Activated CD4-positive, alpha-beta T cell treated with anti-CD3 and anti-CD28 coated beads, Interleukin-2, amount 50 U/mL, for 1 hour (primary cell): ENCODE data around the gene SHOC1.
"Not testable (repeated sequence)": the region's sequence is repeated elsewhere in the genome, so short reads cannot be mapped to it uniquely, and the experiment has no call there.

Source experiments
- DNase-seq: peaks from one replicate; pipeline ENCODE4 v3.0.0-alpha.2; 2020

Gene SHOC1

GRCh38 chr9:111804636-111805035, 9.9 kb upstream of the SHOC1 start:
- no peak for DNase-seq

- no peak for DNase-seq
These were observed 9.2 kb upstream of the SHOC1 start for GRCh38 chr9:111803924-111804323.

- no peak for DNase-seq
These were observed 5.3 kb upstream of the SHOC1 start for GRCh38 chr9:111799915-111800526.

- DNase-seq, result no peak
These were observed 4.8 kb upstream of the SHOC1 start for GRCh38 chr9:111799506-111799905.

GRCh38 chr9:111798786-111799185, 4.0 kb upstream of the SHOC1 start:
- DNase-seq, result no peak

DNA sequence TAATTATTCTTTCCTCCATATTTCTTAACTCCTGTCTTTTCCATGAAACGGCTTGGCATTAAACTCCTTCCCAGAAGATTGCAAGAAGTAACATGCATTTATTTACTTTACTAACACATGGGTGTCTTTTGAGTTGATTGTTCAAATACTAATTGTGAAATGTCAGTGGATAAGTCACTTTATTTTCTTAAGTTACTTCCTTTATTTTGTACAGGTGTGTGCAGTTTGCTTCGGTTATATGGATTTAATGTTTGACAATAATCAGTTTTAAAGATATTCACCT, 761 bp upstream of the SHOC1 start:
- no peak for DNase-seq

- DNase-seq, result not testable (repeated sequence)
These were observed 2.9 kb downstream of the SHOC1 start for GRCh38 chr9:111791821-111792220.

DNA sequence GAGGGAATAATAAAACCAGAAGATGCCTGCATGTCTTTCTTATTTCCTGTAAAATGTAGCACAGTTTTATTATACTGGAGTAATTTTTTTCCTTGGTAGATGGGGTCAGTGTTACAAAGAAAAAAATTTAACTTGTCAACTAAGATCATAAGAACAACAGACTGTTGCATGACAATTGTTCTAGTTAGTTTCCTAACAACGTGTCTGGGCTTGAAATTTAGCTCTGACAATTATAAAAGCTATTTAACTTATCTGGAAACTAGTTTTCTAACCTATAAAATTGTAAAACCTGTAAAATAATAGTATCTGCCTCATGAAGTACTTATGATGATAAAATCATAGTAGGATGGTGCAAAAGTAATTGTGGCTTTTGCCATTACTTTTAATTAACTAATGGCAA, 4.9 kb downstream of the SHOC1 start:
- no peak for DNase-seq

- no peak for DNase-seq
These were observed 10.9 kb downstream of the SHOC1 start for GRCh38 chr9:111783857-111784256.

DNA sequence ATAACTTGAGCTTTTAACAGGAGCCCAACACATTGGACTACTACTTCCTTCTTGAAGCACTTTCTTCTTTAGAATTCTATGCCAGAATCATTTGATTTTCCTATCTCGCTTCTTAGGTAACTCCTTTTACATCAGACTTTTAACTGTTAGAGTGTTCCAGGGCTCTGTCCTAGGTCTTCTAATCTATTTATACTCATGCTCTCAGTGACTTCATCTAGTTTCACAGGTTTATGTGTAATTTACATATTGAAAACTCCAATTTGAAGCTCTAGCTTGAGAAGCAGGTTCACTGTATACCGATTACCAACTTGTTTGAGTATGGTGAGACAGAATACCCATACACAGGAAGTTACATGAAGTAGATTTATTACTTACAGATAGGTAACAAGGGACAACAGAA, 11.3 kb downstream of the SHOC1 start:
- no peak for DNase-seq

GRCh38 chr9:111766066-111766465, 28.7 kb downstream of the SHOC1 start:
- DNase-seq, result no peak

DNA sequence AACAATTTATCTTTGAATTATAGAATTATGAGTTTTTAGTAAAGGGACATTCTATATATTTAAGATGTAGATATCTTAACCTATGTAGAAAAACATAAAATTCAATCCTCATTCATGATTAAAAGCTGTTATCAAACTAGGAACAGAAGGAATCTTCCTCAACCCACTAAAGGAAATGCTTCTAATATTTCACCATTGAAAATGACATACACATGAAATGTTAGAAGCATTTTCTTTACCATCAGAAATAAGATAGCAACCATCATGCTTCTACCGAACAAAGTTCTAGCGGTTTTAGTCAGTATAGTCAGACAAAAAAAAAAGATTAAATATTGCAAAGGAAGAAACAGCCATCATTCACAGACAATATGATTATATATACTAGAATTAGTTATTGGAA, 32.2 kb downstream of the SHOC1 start:
- no peak for DNase-seq

DNA sequence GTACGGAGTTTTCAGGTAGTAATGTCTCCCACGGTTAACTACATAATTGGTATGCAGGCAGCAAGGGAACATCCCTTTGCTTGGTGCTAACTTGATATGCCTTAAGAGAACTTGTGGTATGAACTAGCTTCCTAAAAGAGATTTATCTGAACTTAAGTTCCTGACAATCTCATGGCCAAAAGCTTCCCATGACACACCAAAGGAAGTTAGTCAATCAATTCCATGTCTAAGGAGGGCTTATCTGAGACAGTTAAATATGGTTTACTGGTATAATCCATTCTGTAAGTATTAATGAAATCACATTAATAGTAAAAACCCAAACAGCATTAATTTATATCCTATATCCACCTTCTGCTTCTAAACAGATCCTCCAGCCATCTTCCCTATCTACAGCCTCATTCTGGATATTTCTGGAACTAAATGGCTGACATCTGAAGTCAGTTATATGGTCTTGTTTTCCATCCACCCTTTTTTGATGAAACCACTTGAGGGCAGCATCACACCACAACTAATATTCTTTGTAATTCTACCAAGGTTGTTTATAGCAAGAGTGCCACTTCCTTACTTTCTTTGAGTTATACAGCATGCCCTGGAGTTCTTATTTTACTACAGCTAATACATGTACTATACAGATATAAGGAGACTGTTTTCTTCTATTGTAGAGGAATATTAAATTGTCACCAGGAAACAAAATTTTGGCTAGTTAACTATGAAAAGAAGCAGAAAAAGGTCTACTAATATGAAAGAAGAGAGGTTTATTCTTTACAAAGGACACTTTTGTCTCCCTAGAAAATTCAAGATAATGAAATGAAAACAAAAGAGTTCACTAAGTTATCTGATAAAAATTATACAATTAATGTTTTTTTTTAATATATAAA, 34.7 kb downstream of the SHOC1 start:
- DNase-seq, result peak; percentile 24

GRCh38 chr9:111754800-111755199, 39.9 kb downstream of the SHOC1 start:
- DNase-seq, result no peak

- no peak for DNase-seq
These were observed 42.3 kb downstream of the SHOC1 start for GRCh38 chr9:111752455-111752854.
